ENCODE data around the gene MZT2B. TPM values are rescaled to one million over a fixed set of nuclear protein-coding genes. Genes with fewer than 3 reads are reported as not detected.
"Not testable (repeated sequence)": the region's sequence is repeated elsewhere in the genome, so short reads cannot be mapped to it uniquely, and the experiment has no call there.

MZT2B gene
- total RNA-seq, 2 experiments from 2014 or later, result 408 to 431 TPM

- peaks cover 19% of the 10 kb centered on the region for H3K4me1 Mint-ChIP-seq (ENCODE audit: low read depth)
- H3K27ac Mint-ChIP-seq; intact Hi-C loops (cut with micrococcal nuclease); DNase-seq; H3K4me3 Mint-ChIP-seq; H3K27me3 Mint-ChIP-seq (ENCODE audit: low read depth); H3K9me3 Mint-ChIP-seq: not testable (repeated sequence)
- CTCF ChIA-PET, result interaction anchor here (1.5 kb wide), 1 partner anchor 145 kb away, joined by 4 read pairs; no protein-coding TSS in a partner anchor
- H3K36me3 Mint-ChIP-seq (ENCODE audit: low read depth), result peaks cover 11% of the 10 kb centered on the region
Observed at GRCh38 chr2:130187859-130188792, 6.1 kb downstream of the MZT2B start.

GRCh38 chr2:130188958-130189357 lies 6.9 kb downstream of the MZT2B start:
- H3K27ac Mint-ChIP-seq; H3K36me3 Mint-ChIP-seq (ENCODE audit: low read depth); intact Hi-C loops (cut with micrococcal nuclease); DNase-seq; H3K9me3 Mint-ChIP-seq; H3K4me3 Mint-ChIP-seq; CTCF ChIA-PET; H3K27me3 Mint-ChIP-seq (ENCODE audit: low read depth): not testable (repeated sequence)
- H3K4me1 Mint-ChIP-seq (ENCODE audit: low read depth), result peaks cover 13% of the 10 kb centered on the region

- H3K36me3 Mint-ChIP-seq (ENCODE audit: low read depth), result peaks cover 6% of the 10 kb centered on the region
- H3K4me1 Mint-ChIP-seq (ENCODE audit: low read depth), result peaks cover 9% of the 10 kb centered on the region
- H3K27me3 Mint-ChIP-seq (ENCODE audit: low read depth), result no peaks in the 10 kb centered on the region
- CTCF ChIA-PET, result no interaction called here
- intact Hi-C loops (cut with micrococcal nuclease), result no loop called here
- no peak overlapping the region for H3K27ac Mint-ChIP-seq
- H3K4me3 Mint-ChIP-seq, result no peak overlapping the region
- no peaks in the 10 kb centered on the region for H3K9me3 Mint-ChIP-seq
- no peak for DNase-seq
Observed at GRCh38 chr2:130190237-130190636, 8.2 kb downstream of the MZT2B start.

GRCh38 chr2:130191319-130191718 lies 9.3 kb downstream of the MZT2B start:
- H3K36me3 Mint-ChIP-seq (ENCODE audit: low read depth); H3K27me3 Mint-ChIP-seq (ENCODE audit: low read depth); intact Hi-C loops (cut with micrococcal nuclease); H3K9me3 Mint-ChIP-seq; H3K4me1 Mint-ChIP-seq (ENCODE audit: low read depth); CTCF ChIA-PET; H3K4me3 Mint-ChIP-seq; DNase-seq: not testable (repeated sequence)
- peak overlapping the region; percentile 31 for H3K27ac Mint-ChIP-seq

GRCh38 chr2:130192451-130192850 lies 10.4 kb downstream of the MZT2B start:
- H3K4me3 Mint-ChIP-seq; CTCF ChIA-PET; intact Hi-C loops (cut with micrococcal nuclease); H3K9me3 Mint-ChIP-seq; H3K27me3 Mint-ChIP-seq (ENCODE audit: low read depth); H3K4me1 Mint-ChIP-seq (ENCODE audit: low read depth); DNase-seq; H3K27ac Mint-ChIP-seq; H3K36me3 Mint-ChIP-seq (ENCODE audit: low read depth): not testable (repeated sequence)

GRCh38 chr2:130193824-130194223 lies 11.8 kb downstream of the MZT2B start:
- H3K4me1 Mint-ChIP-seq (ENCODE audit: low read depth); H3K27ac Mint-ChIP-seq; H3K9me3 Mint-ChIP-seq; H3K4me3 Mint-ChIP-seq; DNase-seq; H3K36me3 Mint-ChIP-seq (ENCODE audit: low read depth); CTCF ChIA-PET; H3K27me3 Mint-ChIP-seq (ENCODE audit: low read depth): not testable (repeated sequence)
- intact Hi-C loops (cut with micrococcal nuclease), result loop anchor here (1.0 kb wide), 1 partner anchor 9 kb away; no protein-coding TSS in a partner anchor

- H3K4me1 Mint-ChIP-seq (ENCODE audit: low read depth); H3K27ac Mint-ChIP-seq; H3K9me3 Mint-ChIP-seq; DNase-seq; intact Hi-C loops (cut with micrococcal nuclease); H3K27me3 Mint-ChIP-seq (ENCODE audit: low read depth); H3K36me3 Mint-ChIP-seq (ENCODE audit: low read depth); H3K4me3 Mint-ChIP-seq; CTCF ChIA-PET: not testable (repeated sequence)
Observed at GRCh38 chr2:130195089-130195635, 13.1 kb downstream of the MZT2B start.

GRCh38 chr2:130196052-130196451 lies 14.0 kb downstream of the MZT2B start:
- H3K27ac Mint-ChIP-seq; intact Hi-C loops (cut with micrococcal nuclease); H3K4me1 Mint-ChIP-seq (ENCODE audit: low read depth); CTCF ChIA-PET; H3K4me3 Mint-ChIP-seq; H3K27me3 Mint-ChIP-seq (ENCODE audit: low read depth); H3K9me3 Mint-ChIP-seq; DNase-seq; H3K36me3 Mint-ChIP-seq (ENCODE audit: low read depth): not testable (repeated sequence)

GRCh38 chr2:130198343-130198742 lies 16.3 kb downstream of the MZT2B start, which contains the start of gene TUBA3E:
Gene TUBA3E (minus strand): TSS chr2:130198439. CDS start chr2:130198360, 79 bp downstream.
- intact Hi-C loops (cut with micrococcal nuclease), result no loop called here
- H3K27me3 Mint-ChIP-seq (ENCODE audit: low read depth), result no peaks in the 10 kb centered on the region
- CTCF ChIA-PET, result no interaction called here
- H3K9me3 Mint-ChIP-seq, result no peaks in the 10 kb centered on the region
- H3K4me3 Mint-ChIP-seq, result no peak within 1 kb of the TSS
- no peaks in the 10 kb centered on the region for H3K4me1 Mint-ChIP-seq (ENCODE audit: low read depth)
- H3K27ac Mint-ChIP-seq, result no peak within 1 kb of the TSS
- no peak for DNase-seq
- no peaks in the 10 kb centered on the region for H3K36me3 Mint-ChIP-seq (ENCODE audit: low read depth)

GRCh38 chr2:130202518-130202917 lies 20.5 kb downstream of the MZT2B start:
- H3K27ac Mint-ChIP-seq; H3K4me1 Mint-ChIP-seq (ENCODE audit: low read depth); H3K27me3 Mint-ChIP-seq (ENCODE audit: low read depth); CTCF ChIA-PET; DNase-seq; H3K4me3 Mint-ChIP-seq; H3K36me3 Mint-ChIP-seq (ENCODE audit: low read depth); intact Hi-C loops (cut with micrococcal nuclease); H3K9me3 Mint-ChIP-seq: not testable (repeated sequence)

- H3K9me3 Mint-ChIP-seq; H3K27ac Mint-ChIP-seq; DNase-seq; H3K4me3 Mint-ChIP-seq; H3K4me1 Mint-ChIP-seq (ENCODE audit: low read depth); H3K27me3 Mint-ChIP-seq (ENCODE audit: low read depth); intact Hi-C loops (cut with micrococcal nuclease); H3K36me3 Mint-ChIP-seq (ENCODE audit: low read depth); CTCF ChIA-PET: not testable (repeated sequence)
Observed at GRCh38 chr2:130203150-130203549, 21.1 kb downstream of the MZT2B start.

GRCh38 chr2:130207051-130207450 lies 25.0 kb downstream of the MZT2B start:
- H3K27me3 Mint-ChIP-seq (ENCODE audit: low read depth); H3K36me3 Mint-ChIP-seq (ENCODE audit: low read depth); H3K9me3 Mint-ChIP-seq; intact Hi-C loops (cut with micrococcal nuclease); DNase-seq; H3K4me1 Mint-ChIP-seq (ENCODE audit: low read depth); H3K27ac Mint-ChIP-seq; CTCF ChIA-PET; H3K4me3 Mint-ChIP-seq: not testable (repeated sequence)

- H3K4me3 Mint-ChIP-seq; CTCF ChIA-PET; H3K36me3 Mint-ChIP-seq (ENCODE audit: low read depth); intact Hi-C loops (cut with micrococcal nuclease); H3K9me3 Mint-ChIP-seq; H3K4me1 Mint-ChIP-seq (ENCODE audit: low read depth); DNase-seq; H3K27ac Mint-ChIP-seq: not testable (repeated sequence)
- peaks cover 28% of the 10 kb centered on the region for H3K27me3 Mint-ChIP-seq (ENCODE audit: low read depth)
Observed at GRCh38 chr2:130219147-130219546, 37.1 kb downstream of the MZT2B start.

Measured in activated naive CD4-positive, alpha-beta T cell treated with anti-CD3 and anti-CD28 coated beads for 36 hours (primary cell).